Measurements from ENCODE around the gene MSX2.

The MSX2 gene

GRCh38 chr5:174718880-174719610 is 5.3 kb upstream of the MSX2 start:
- no peak for DNase-seq (ENCODE audit: low read depth)

- DNase-seq (ENCODE audit: low read depth): no peak
Observed at GRCh38 chr5:174719793-174720611, 4.4 kb upstream of the MSX2 start.

GRCh38 chr5:174720612-174721529 is 3.5 kb upstream of the MSX2 start:
- no peak for DNase-seq (ENCODE audit: low read depth)

- no peak for DNase-seq (ENCODE audit: low read depth)
Observed at GRCh38 chr5:174721530-174722432, 2.6 kb upstream of the MSX2 start.

- no peak for DNase-seq (ENCODE audit: low read depth)
Observed at GRCh38 chr5:174722500-174722899, 1.9 kb upstream of the MSX2 start.

GRCh38 chr5:174723315-174723978 is 935 bp upstream of the MSX2 start:
- DNase-seq (ENCODE audit: low read depth): no peak

GRCh38 chr5:174723979-174724483 is 351 bp upstream of the MSX2 start:
- no peak for DNase-seq (ENCODE audit: low read depth)

GRCh38 chr5:174725261-174725990 is 1.0 kb downstream of the MSX2 start:
- no peak for DNase-seq (ENCODE audit: low read depth)

GRCh38 chr5:174725991-174726601 is 1.7 kb downstream of the MSX2 start:
- no peak for DNase-seq (ENCODE audit: low read depth)

- DNase-seq (ENCODE audit: low read depth): no peak
Observed at GRCh38 chr5:174726916-174727793, 2.8 kb downstream of the MSX2 start.

- DNase-seq (ENCODE audit: low read depth): no peak
Observed at GRCh38 chr5:174727794-174728680, 3.7 kb downstream of the MSX2 start.

- no peak for DNase-seq (ENCODE audit: low read depth)
Observed at GRCh38 chr5:174729075-174729680, 4.8 kb downstream of the MSX2 start.

GRCh38 chr5:174731214-174732035 is 7.0 kb downstream of the MSX2 start:
- DNase-seq (ENCODE audit: low read depth): no peak

GRCh38 chr5:174732036-174733020 is 7.9 kb downstream of the MSX2 start:
- DNase-seq (ENCODE audit: low read depth): no peak

Measured in activated T-cell treated with anti-CD3 and anti-CD28 coated beads for 24 hours (primary cell).